K562 (cell line): ENCODE data around the gene HEY2. TPM values are rescaled to one million over a fixed set of nuclear protein-coding genes. Genes with fewer than 3 reads are reported as not detected.
A peak's percentile ranks its signal among the peaks of the same experiment; 100 is the strongest.

ENCODE experiments used
- ATAC-seq: fragments of 200-7000 bp; cut with Tn5 transposase; 3 replicates; pipeline ENCODE4 v1.9.1; 2020; ENCODE audit warnings: moderate library complexity
- BruUV-seq: library from RNA; stranded (reverse); fragments of 400-500 nt; replicated peaks from 2 replicates; lab custom pipeline; 2021; lab: Mats Ljungman, UMichigan
- CTCF ChIA-PET: fragments of 300-600 bp; formaldehyde crosslinking; extraction: SDS; loops from one replicate; lab custom pipeline; 2021; ENCODE audit warnings: low intra/inter-chr PET ratio; lab: Yijun Ruan, JAX
- POLR2A ChIA-PET: fragments of 300-600, 350-650 bp; sonication (Branson Sonifier 250); formaldehyde crosslinking; extraction: SDS; loops from one replicate; lab custom pipeline; 2021; ENCODE audit warnings: antibody characterized with exemption, inconsistent platforms; lab: Yijun Ruan, JAX
- DNase-seq, 4 experiments: peaks; one replicate each; pipeline versions ENCODE4 v3.0.0 to v3.0.0-alpha.2; 2011 to 2018; ENCODE audit warnings: low spot score in 3 of 4, mixed read lengths in 3 of 4; ENCODE audit errors: extremely low read depth in 1 of 4
- FAIRE-seq: peaks from 2 replicates; lab custom pipeline; 2011; peaks lifted over from hg19 to GRCh38; lab: Jason Lieb, UNC
- H2AFZ ChIP-seq: 2 replicates; pipeline ENCODE4 v1.6.0; 2011; ENCODE audit warnings: low read depth, low read length, control low read depth, inconsistent platforms
- H3K27ac ChIP-seq: fragments of 200-600 bp; 3 replicates; pipeline ENCODE4 v1.8.0; 2011; ENCODE audit warnings: low read depth, mild to moderate bottlenecking, control low read depth, inconsistent platforms, low read length, moderate library complexity, mixed read lengths; ENCODE audit errors: extremely low read depth
- H3K27me3 ChIP-seq, 2 experiments: fragments of 300-600 bp in 1 of 2; 2 replicates in 1 of 2; 3 replicates in 1 of 2; pipeline versions ENCODE4 v1.6.0 to v1.8.0; 2011; ENCODE audit warnings: inconsistent platforms in 2 of 2, low read length in 2 of 2, mild to moderate bottlenecking in 1 of 2, mixed read lengths in 1 of 2, moderate library complexity in 1 of 2; ENCODE audit not compliant: control insufficient read depth in 2 of 2, insufficient read depth in 2 of 2
- H3K36me3 ChIP-seq: fragments of 300-600 bp; 3 replicates; pipeline ENCODE4 v1.8.0; 2011; ENCODE audit warnings: mild to moderate bottlenecking, low read length, inconsistent platforms; ENCODE audit not compliant: control insufficient read depth, insufficient read depth
- H3K4me1 ChIP-seq, 2 experiments: fragments of 200-600 bp in 1 of 2; replicated peaks in 1 of 2; 2 replicates in 1 of 2; 3 replicates in 1 of 2; pipeline versions ENCODE4 v1.5.1 to v1.8.0; 2011; ENCODE audit warnings: inconsistent platforms in 2 of 2, low read length in 2 of 2, mild to moderate bottlenecking in 1 of 2, mixed read lengths in 1 of 2, moderate library complexity in 1 of 2; ENCODE audit not compliant: control insufficient read depth in 2 of 2, insufficient read depth in 2 of 2
- H3K4me2 ChIP-seq: 2 replicates; pipeline ENCODE4 v1.6.1; 2011; ENCODE audit warnings: low read length, control low read depth, inconsistent platforms, mixed read lengths; ENCODE audit not compliant: insufficient read depth
- H3K4me3 ChIP-seq: fragments of 200-600 bp; sonication (generic), shearing (Covaris generic); 2 replicates; pipeline ENCODE4 v1.5.1; 2016; ENCODE audit warnings: control low read depth, inconsistent platforms
- H3K79me2 ChIP-seq: fragments of 200-600 bp; 3 replicates; pipeline ENCODE4 v1.8.0; 2011; ENCODE audit warnings: low read length, inconsistent platforms; ENCODE audit not compliant: control insufficient read depth, insufficient read depth
- H3K9ac ChIP-seq, 2 experiments: 2 replicates each; pipeline versions ENCODE4 v1.6.0 to v1.6.1; 2011; ENCODE audit warnings: low read depth in 2 of 2, low read length in 2 of 2, control low read depth in 1 of 2, inconsistent platforms in 1 of 2, mild to moderate bottlenecking in 1 of 2, mixed read lengths in 1 of 2; ENCODE audit not compliant: insufficient read depth in 1 of 2
- H3K9me1 ChIP-seq: one replicate; pipeline ENCODE4 v1.6.0; 2011; ENCODE audit warnings: inconsistent platforms, mild to moderate bottlenecking, low read length, moderate library complexity; ENCODE audit not compliant: control insufficient read depth, insufficient read depth
- H3K9me3 ChIP-seq: replicated peaks from 2 replicates; pipeline ENCODE4 v1.5.1; 2011; ENCODE audit warnings: low read depth, low read length, inconsistent platforms; ENCODE audit not compliant: control insufficient read depth, insufficient read depth
- H4K20me1 ChIP-seq: replicated peaks from 2 replicates; pipeline ENCODE4 v1.6.1; 2011; ENCODE audit warnings: low read length, inconsistent platforms, mixed read lengths; ENCODE audit not compliant: control insufficient read depth, insufficient read depth
- ETS2 ChIP-seq: IDR thresholded peaks from 2 replicates; pipeline ENCODE4 v1.6.1; 2016; ENCODE audit warnings: borderline replicate concordance, missing genetic modification characterization, mild to moderate bottlenecking, moderate library complexity, missing compliant biosample characterization; ENCODE audit not compliant: poor library complexity, severe bottlenecking
- POLR2H ChIP-seq: IDR thresholded peaks from 2 replicates; pipeline ENCODE4 v1.6.1; 2016; ENCODE audit warnings: missing genetic modification characterization, low read depth, mild to moderate bottlenecking, control low read depth, missing compliant biosample characterization, moderate library complexity
- SUPT5H ChIP-seq: fragments of 450-650 bp; IDR thresholded peaks from 2 replicates; pipeline ENCODE4 v1.6.1; 2016
- WGBS: fragments of 100-300 bp; shearing (Covaris generic); methylation state at CpG from one replicate; pipeline ENCODE4 v1.1.6; 2016; ENCODE audit warnings: low coverage, mixed read lengths; ENCODE audit not compliant: insufficient coverage; ENCODE audit errors: missing lambda C conversion rate; 5-methylcytosine and 5-hydroxymethylcytosine counted together
- in situ Hi-C: fragments of 300-500 bp; cut with MboI; formaldehyde crosslinking; loops from 4 replicates; pipeline ENCODE4 v1.15.0; 2018; ENCODE audit warnings: inconsistent platforms, mixed read lengths
- intact Hi-C: fragments of 100-400 bp; cut with micrococcal nuclease; formaldehyde crosslinking; loops from 2 replicates; pipeline ENCODE4 v1.14.2; 2022
- polyA plus RNA-seq, 8 experiments: library from polyadenylated mRNA; depleted of rRNA in 4 of 8; stranded (reverse) in 5 of 8; unstranded in 3 of 8; fragments of >200 nt; fragmentation: Nextera tagmentation in 2 of 8; fragmentation: Illumina TruSeq in 1 of 8; extraction: Ambion mirVana in 2 of 8; extraction: Trizol in 1 of 8; gene quantifications; 2 replicates each; pipeline versions ENCODE4 v1.2.1 to v1.2.3, GENCODE V29; 2011 to 2014; ENCODE audit warnings: inconsistent platforms in 1 of 8, missing spikeins in 1 of 8
- total RNA-seq, 7 experiments: library from RNA; depleted of rRNA in 6 of 7; stranded (reverse); fragments of >200 nt in 6 of 7; fragmentation: Illumina TruSeq in 2 of 7; extraction: Trizol in 2 of 7; gene quantifications; 2 replicates each; pipeline versions ENCODE4 v1.2.1 to v1.2.3, GENCODE V29; 2011 to 2021; ENCODE audit warnings: low replicate concordance in 1 of 7
- TF ChIP-seq, protein P1 (sequence below): IDR thresholded peaks from 2 replicates; pipeline ENCODE4 v1.6.1; 2011; ENCODE audit warnings: borderline replicate concordance, low read depth, mild to moderate bottlenecking, moderate library complexity, low read length; ENCODE audit not compliant: insufficient read depth, poor library complexity, severe bottlenecking
- TF ChIP-seq, protein P2 (sequence below): fragments of 450-650 bp; IDR thresholded peaks from 2 replicates; pipeline ENCODE4 v1.6.1; 2016
- TF ChIP-seq, protein P3 (sequence below), 2 experiments: fragments of 450-650 bp; formaldehyde crosslinking in 1 of 2; IDR thresholded peaks; 2 replicates each; pipeline versions ENCODE4 v1.4.0 to v1.6.1; 2014 to 2020; ENCODE audit warnings: mild to moderate bottlenecking in 2 of 2, borderline replicate concordance in 1 of 2, low read depth in 1 of 2

Gene HEY2
- total and polyA plus RNA-seq, 9 of the 15 experiments (the other 6 are each of a cell fraction or from before 2014, with no cell fraction given): 0.03 to 0.07 (median 0.06) TPM; not detected in 5

DNA sequence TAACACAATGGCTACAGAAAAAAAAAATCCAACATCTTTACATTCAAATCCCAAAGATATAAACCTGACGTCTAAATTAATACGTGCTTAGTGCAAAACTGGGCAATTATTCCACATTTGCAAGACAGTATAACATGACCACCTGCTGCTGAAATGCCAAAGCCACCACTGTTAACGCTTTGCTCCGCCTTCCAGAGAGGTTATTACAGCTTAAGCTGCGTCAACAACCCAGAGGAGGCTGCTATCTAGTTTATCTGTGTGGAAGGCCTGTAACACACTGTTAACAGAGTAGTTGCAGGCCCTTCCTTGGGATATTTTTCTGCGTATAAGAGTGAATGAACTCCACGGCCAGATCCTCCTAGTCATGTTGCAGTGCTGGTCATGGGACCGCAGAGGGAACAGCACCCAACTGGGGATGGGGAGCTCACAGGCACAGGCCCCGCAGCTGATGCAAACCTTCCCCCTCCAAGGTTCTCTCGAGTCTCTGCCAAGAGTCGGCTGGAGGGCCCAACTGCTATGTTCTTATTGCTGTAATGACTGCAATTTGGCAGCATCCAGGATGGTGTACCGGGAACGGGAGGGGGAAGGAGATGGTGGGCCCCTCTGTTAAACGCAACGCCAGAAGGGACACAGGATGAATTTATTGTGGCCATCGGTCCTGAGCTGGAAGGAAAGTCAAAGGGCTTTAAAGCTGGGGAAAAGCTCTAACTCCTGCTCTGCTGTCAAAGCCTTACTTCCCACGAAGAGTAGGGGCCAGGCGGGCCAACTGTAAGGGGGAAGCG is 40.3 kb downstream of the HEY2 start:
- WGBS: under 1% methylated on average over 19 of the region's 19 CpGs
- ChIA-PET POLR2A (interaction anchor here (0.6 to 3.7 kb wide), 28 partner anchors 9 to 922 kb away, joined by 3 to 98 read pairs (median 4); partner anchors contain the start of genes HINT3 and TRMT11), CTCF (interaction anchor here (0.6 to 1.1 kb wide), 4 partner anchors 166 to 476 kb away, joined by 3 to 7 read pairs (median 4); no protein-coding TSS in a partner anchor)
- no peaks in the 10 kb centered on the region for H4K20me1 ChIP-seq
- H3K9me1 ChIP-seq: no peaks in the 10 kb centered on the region
- peak overlapping the region; percentile 93 for H3K4me2 ChIP-seq
- peak overlapping the region; percentile 84 for H2AFZ ChIP-seq
- peak overlapping the region; percentile 82 for H3K4me3 ChIP-seq
- no peaks in the 10 kb centered on the region for H3K27me3 ChIP-seq
- intact Hi-C loops: loop anchor here (1.0 to 10.0 kb wide), 5 partner anchors 8 to 825 kb away; partner anchors contain the start of genes HINT3 and RNF217
- H3K9ac ChIP-seq: peak overlapping the region; percentile 88 to 92
- in situ Hi-C loops: loop anchor here (5.0 to 10.0 kb wide), 2 partner anchors 183 to 1485 kb away; no protein-coding TSS in a partner anchor
- DNase-seq (peak; percentile 39 to 91 (median 60)), FAIRE-seq (peak; percentile 97), ATAC-seq (peak; percentile 78)
- peaks cover 30% of the 10 kb centered on the region for H3K79me2 ChIP-seq
- peaks cover 17 to 18% of the 10 kb centered on the region in 2 experiments for H3K4me1 ChIP-seq
- no peaks in the 10 kb centered on the region for H3K9me3 ChIP-seq
- H3K27ac ChIP-seq: peak overlapping the region; percentile 96
- peaks cover 7% of the 10 kb centered on the region; the same call in 1 of the 3 replicates for H3K36me3 ChIP-seq
- no TSS peak for BruUV-seq
- TF ChIP-seq, protein P1, sequence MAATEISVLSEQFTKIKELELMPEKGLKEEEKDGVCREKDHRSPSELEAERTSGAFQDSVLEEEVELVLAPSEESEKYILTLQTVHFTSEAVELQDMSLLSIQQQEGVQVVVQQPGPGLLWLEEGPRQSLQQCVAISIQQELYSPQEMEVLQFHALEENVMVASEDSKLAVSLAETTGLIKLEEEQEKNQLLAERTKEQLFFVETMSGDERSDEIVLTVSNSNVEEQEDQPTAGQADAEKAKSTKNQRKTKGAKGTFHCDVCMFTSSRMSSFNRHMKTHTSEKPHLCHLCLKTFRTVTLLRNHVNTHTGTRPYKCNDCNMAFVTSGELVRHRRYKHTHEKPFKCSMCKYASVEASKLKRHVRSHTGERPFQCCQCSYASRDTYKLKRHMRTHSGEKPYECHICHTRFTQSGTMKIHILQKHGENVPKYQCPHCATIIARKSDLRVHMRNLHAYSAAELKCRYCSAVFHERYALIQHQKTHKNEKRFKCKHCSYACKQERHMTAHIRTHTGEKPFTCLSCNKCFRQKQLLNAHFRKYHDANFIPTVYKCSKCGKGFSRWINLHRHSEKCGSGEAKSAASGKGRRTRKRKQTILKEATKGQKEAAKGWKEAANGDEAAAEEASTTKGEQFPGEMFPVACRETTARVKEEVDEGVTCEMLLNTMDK: no peak
- peak; percentile 52 for TF ChIP-seq POLR2H
- peak; percentile 68; the same call in 1 of the 2 replicates for TF ChIP-seq SUPT5H
- TF ChIP-seq, protein P2, sequence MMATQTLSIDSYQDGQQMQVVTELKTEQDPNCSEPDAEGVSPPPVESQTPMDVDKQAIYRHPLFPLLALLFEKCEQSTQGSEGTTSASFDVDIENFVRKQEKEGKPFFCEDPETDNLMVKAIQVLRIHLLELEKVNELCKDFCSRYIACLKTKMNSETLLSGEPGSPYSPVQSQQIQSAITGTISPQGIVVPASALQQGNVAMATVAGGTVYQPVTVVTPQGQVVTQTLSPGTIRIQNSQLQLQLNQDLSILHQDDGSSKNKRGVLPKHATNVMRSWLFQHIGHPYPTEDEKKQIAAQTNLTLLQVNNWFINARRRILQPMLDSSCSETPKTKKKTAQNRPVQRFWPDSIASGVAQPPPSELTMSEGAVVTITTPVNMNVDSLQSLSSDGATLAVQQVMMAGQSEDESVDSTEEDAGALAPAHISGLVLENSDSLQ: no peak
- TF ChIP-seq, protein P3, sequence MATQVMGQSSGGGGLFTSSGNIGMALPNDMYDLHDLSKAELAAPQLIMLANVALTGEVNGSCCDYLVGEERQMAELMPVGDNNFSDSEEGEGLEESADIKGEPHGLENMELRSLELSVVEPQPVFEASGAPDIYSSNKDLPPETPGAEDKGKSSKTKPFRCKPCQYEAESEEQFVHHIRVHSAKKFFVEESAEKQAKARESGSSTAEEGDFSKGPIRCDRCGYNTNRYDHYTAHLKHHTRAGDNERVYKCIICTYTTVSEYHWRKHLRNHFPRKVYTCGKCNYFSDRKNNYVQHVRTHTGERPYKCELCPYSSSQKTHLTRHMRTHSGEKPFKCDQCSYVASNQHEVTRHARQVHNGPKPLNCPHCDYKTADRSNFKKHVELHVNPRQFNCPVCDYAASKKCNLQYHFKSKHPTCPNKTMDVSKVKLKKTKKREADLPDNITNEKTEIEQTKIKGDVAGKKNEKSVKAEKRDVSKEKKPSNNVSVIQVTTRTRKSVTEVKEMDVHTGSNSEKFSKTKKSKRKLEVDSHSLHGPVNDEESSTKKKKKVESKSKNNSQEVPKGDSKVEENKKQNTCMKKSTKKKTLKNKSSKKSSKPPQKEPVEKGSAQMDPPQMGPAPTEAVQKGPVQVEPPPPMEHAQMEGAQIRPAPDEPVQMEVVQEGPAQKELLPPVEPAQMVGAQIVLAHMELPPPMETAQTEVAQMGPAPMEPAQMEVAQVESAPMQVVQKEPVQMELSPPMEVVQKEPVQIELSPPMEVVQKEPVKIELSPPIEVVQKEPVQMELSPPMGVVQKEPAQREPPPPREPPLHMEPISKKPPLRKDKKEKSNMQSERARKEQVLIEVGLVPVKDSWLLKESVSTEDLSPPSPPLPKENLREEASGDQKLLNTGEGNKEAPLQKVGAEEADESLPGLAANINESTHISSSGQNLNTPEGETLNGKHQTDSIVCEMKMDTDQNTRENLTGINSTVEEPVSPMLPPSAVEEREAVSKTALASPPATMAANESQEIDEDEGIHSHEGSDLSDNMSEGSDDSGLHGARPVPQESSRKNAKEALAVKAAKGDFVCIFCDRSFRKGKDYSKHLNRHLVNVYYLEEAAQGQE (IDR thresholded peaks at IDR 0.05; ENCODE audit: borderline replicate concordance): no peak
- TF ChIP-seq, protein P3 (CRISPR knock-in tag; IDR thresholded peaks at IDR 0.05; ENCODE audit: low read depth): no peak
- TF ChIP-seq ETS2 (tag): no peak
